K562 (cell line): Measurements from ENCODE around the gene KIF19. TPM values are rescaled to one million over a fixed set of nuclear protein-coding genes. Genes with fewer than 3 reads are reported as not detected.

Experiments
- ATAC-seq: fragments of 200-7000 bp; cut with Tn5 transposase; 3 replicates; pipeline ENCODE4 v1.9.1; 2020; ENCODE audit warnings: moderate library complexity
- BruUV-seq: library from RNA; stranded (reverse); fragments of 400-500 nt; replicated peaks from 2 replicates; lab custom pipeline; 2021; lab: Mats Ljungman, UMichigan
- CTCF ChIA-PET: fragments of 300-600 bp; formaldehyde crosslinking; extraction: SDS; loops from one replicate; lab custom pipeline; 2021; ENCODE audit warnings: low intra/inter-chr PET ratio; lab: Yijun Ruan, JAX
- POLR2A ChIA-PET: fragments of 300-600, 350-650 bp; sonication (Branson Sonifier 250); formaldehyde crosslinking; extraction: SDS; loops from one replicate; lab custom pipeline; 2021; ENCODE audit warnings: antibody characterized with exemption, inconsistent platforms; lab: Yijun Ruan, JAX
- DNase-seq, 4 experiments: peaks; one replicate each; pipeline versions ENCODE4 v3.0.0 to v3.0.0-alpha.2; 2011 to 2018; ENCODE audit warnings: low spot score in 3 of 4, mixed read lengths in 3 of 4; ENCODE audit errors: extremely low read depth in 1 of 4
- FAIRE-seq: peaks from 2 replicates; lab custom pipeline; 2011; peaks lifted over from hg19 to GRCh38; lab: Jason Lieb, UNC
- H2AFZ ChIP-seq: 2 replicates; pipeline ENCODE4 v1.6.0; 2011; ENCODE audit warnings: low read depth, low read length, control low read depth, inconsistent platforms
- H3K27ac ChIP-seq: fragments of 200-600 bp; 3 replicates; pipeline ENCODE4 v1.8.0; 2011; ENCODE audit warnings: low read depth, mild to moderate bottlenecking, control low read depth, inconsistent platforms, low read length, moderate library complexity, mixed read lengths; ENCODE audit errors: extremely low read depth
- H3K27me3 ChIP-seq, 2 experiments: fragments of 300-600 bp in 1 of 2; 2 replicates in 1 of 2; 3 replicates in 1 of 2; pipeline versions ENCODE4 v1.6.0 to v1.8.0; 2011; ENCODE audit warnings: inconsistent platforms in 2 of 2, low read length in 2 of 2, mild to moderate bottlenecking in 1 of 2, mixed read lengths in 1 of 2, moderate library complexity in 1 of 2; ENCODE audit not compliant: control insufficient read depth in 2 of 2, insufficient read depth in 2 of 2
- H3K36me3 ChIP-seq: fragments of 300-600 bp; 3 replicates; pipeline ENCODE4 v1.8.0; 2011; ENCODE audit warnings: mild to moderate bottlenecking, low read length, inconsistent platforms; ENCODE audit not compliant: control insufficient read depth, insufficient read depth
- H3K4me1 ChIP-seq, 2 experiments: fragments of 200-600 bp in 1 of 2; replicated peaks in 1 of 2; 2 replicates in 1 of 2; 3 replicates in 1 of 2; pipeline versions ENCODE4 v1.5.1 to v1.8.0; 2011; ENCODE audit warnings: inconsistent platforms in 2 of 2, low read length in 2 of 2, mild to moderate bottlenecking in 1 of 2, mixed read lengths in 1 of 2, moderate library complexity in 1 of 2; ENCODE audit not compliant: control insufficient read depth in 2 of 2, insufficient read depth in 2 of 2
- H3K4me2 ChIP-seq: 2 replicates; pipeline ENCODE4 v1.6.1; 2011; ENCODE audit warnings: low read length, control low read depth, inconsistent platforms, mixed read lengths; ENCODE audit not compliant: insufficient read depth
- H3K4me3 ChIP-seq: fragments of 200-600 bp; sonication (generic), shearing (Covaris generic); 2 replicates; pipeline ENCODE4 v1.5.1; 2016; ENCODE audit warnings: control low read depth, inconsistent platforms
- H3K79me2 ChIP-seq: fragments of 200-600 bp; 3 replicates; pipeline ENCODE4 v1.8.0; 2011; ENCODE audit warnings: low read length, inconsistent platforms; ENCODE audit not compliant: control insufficient read depth, insufficient read depth
- H3K9ac ChIP-seq, 2 experiments: 2 replicates each; pipeline versions ENCODE4 v1.6.0 to v1.6.1; 2011; ENCODE audit warnings: low read depth in 2 of 2, low read length in 2 of 2, control low read depth in 1 of 2, inconsistent platforms in 1 of 2, mild to moderate bottlenecking in 1 of 2, mixed read lengths in 1 of 2; ENCODE audit not compliant: insufficient read depth in 1 of 2
- H3K9me1 ChIP-seq: one replicate; pipeline ENCODE4 v1.6.0; 2011; ENCODE audit warnings: inconsistent platforms, mild to moderate bottlenecking, low read length, moderate library complexity; ENCODE audit not compliant: control insufficient read depth, insufficient read depth
- H3K9me3 ChIP-seq: replicated peaks from 2 replicates; pipeline ENCODE4 v1.5.1; 2011; ENCODE audit warnings: low read depth, low read length, inconsistent platforms; ENCODE audit not compliant: control insufficient read depth, insufficient read depth
- H4K20me1 ChIP-seq: replicated peaks from 2 replicates; pipeline ENCODE4 v1.6.1; 2011; ENCODE audit warnings: low read length, inconsistent platforms, mixed read lengths; ENCODE audit not compliant: control insufficient read depth, insufficient read depth
- BCL6 ChIP-seq: fragments of 250-450 bp; sonication (Bioruptor Pico); IDR thresholded peaks from 2 replicates; pipeline ENCODE4 v1.4.0; 2020
- CBFA2T3 ChIP-seq: fragments of 450-650 bp; IDR thresholded peaks from 2 replicates; pipeline ENCODE4 v1.6.1; 2017
- CBX3 ChIP-seq, 2 experiments: IDR thresholded peaks; 1 replicate in 1 of 2; 2 replicates in 1 of 2; pipeline ENCODE4 v1.6.1; 2012; ENCODE audit warnings: inconsistent platforms in 2 of 2, low read length in 2 of 2, borderline replicate concordance in 1 of 2, control low read depth in 1 of 2
- CHD2 ChIP-seq: IDR thresholded peaks from 2 replicates; pipeline ENCODE4 v1.6.1; 2011; ENCODE audit warnings: low read depth, low read length
- FOS ChIP-seq: IDR thresholded peaks from 3 replicates; pipeline ENCODE4 v1.6.1; 2011; ENCODE audit not compliant: insufficient read length; ENCODE audit errors: extremely low read depth
- HEY1 ChIP-seq: fragments of 250-450 bp; sonication (Bioruptor Pico); IDR thresholded peaks from 2 replicates; pipeline ENCODE4 v1.5.0; 2020; ENCODE audit warnings: mild to moderate bottlenecking, moderate library complexity, borderline replicate concordance
- KAT2B ChIP-seq: IDR thresholded peaks from one replicate; pipeline ENCODE4 v1.6.1; 2012; ENCODE audit warnings: low read depth, mild to moderate bottlenecking, control low read depth, inconsistent platforms, low read length, moderate library complexity
- MLLT1 ChIP-seq, 2 experiments: fragments of 450-650 bp; IDR thresholded peaks; 2 replicates each; pipeline ENCODE4 v1.6.1; 2016
- MYC ChIP-seq, 2 experiments: fragments of 250-450 bp in 1 of 2; sonication (Bioruptor Pico) in 1 of 2; IDR thresholded peaks; 2 replicates each; pipeline versions ENCODE4 v1.5.1 to v1.6.1; 2012 to 2021; ENCODE audit warnings: low read depth in 2 of 2, borderline replicate concordance in 1 of 2, improper control_type of control experiment in 1 of 2, low read length in 1 of 2, mild to moderate bottlenecking in 1 of 2, moderate library complexity in 1 of 2
- NR0B1 ChIP-seq: fragments of 450-650 bp; IDR thresholded peaks from one replicate; pipeline ENCODE4 v1.6.1; 2018; ENCODE audit warnings: mild to moderate bottlenecking, moderate library complexity; ENCODE audit not compliant: partially characterized antibody
- PCBP1 ChIP-seq: fragments of 200-400 bp; formaldehyde crosslinking; IDR thresholded peaks from 2 replicates; pipeline ENCODE4 v1.6.1; 2018; ENCODE audit warnings: mild to moderate bottlenecking, low read depth, low read length; ENCODE audit not compliant: poor library complexity, severe bottlenecking
- POLR3G ChIP-seq: IDR thresholded peaks from 2 replicates; pipeline ENCODE4 v1.6.1; 2011; ENCODE audit not compliant: insufficient read length, insufficient replicate concordance; ENCODE audit errors: extremely low read depth
- RBM39 ChIP-seq: fragments of 200-400 bp; formaldehyde crosslinking; optimal IDR thresholded peaks from 2 replicates; pipeline ENCODE3; 2018; ENCODE audit warnings: low read depth, low read length
- TARDBP ChIP-seq: fragments of 450-650 bp; IDR thresholded peaks from 2 replicates; pipeline ENCODE4 v1.6.1; 2016
- ZC3H8 ChIP-seq: fragments of 450-650 bp; IDR thresholded peaks from 2 replicates; pipeline ENCODE4 v1.6.1; 2017
- ZFPM2 ChIP-seq: fragments of 250-450 bp; sonication (Bioruptor Pico); IDR thresholded peaks from 2 replicates; pipeline ENCODE4 v1.5.1; 2022; ENCODE audit warnings: mild to moderate bottlenecking
- ZNF79 ChIP-seq: fragments of 250-450 bp; sonication (Bioruptor Pico); IDR thresholded peaks from 2 replicates; pipeline ENCODE4 v1.4.0; 2020; ENCODE audit warnings: low read depth, mild to moderate bottlenecking, moderate library complexity
- WGBS: fragments of 100-300 bp; shearing (Covaris generic); methylation state at CpG from one replicate; pipeline ENCODE4 v1.1.6; 2016; ENCODE audit warnings: low coverage, mixed read lengths; ENCODE audit not compliant: insufficient coverage; ENCODE audit errors: missing lambda C conversion rate; 5-methylcytosine and 5-hydroxymethylcytosine counted together
- in situ Hi-C: fragments of 300-500 bp; cut with MboI; formaldehyde crosslinking; loops from 4 replicates; pipeline ENCODE4 v1.15.0; 2018; ENCODE audit warnings: inconsistent platforms, mixed read lengths
- intact Hi-C: fragments of 100-400 bp; cut with micrococcal nuclease; formaldehyde crosslinking; loops from 2 replicates; pipeline ENCODE4 v1.14.2; 2022
- polyA plus RNA-seq, 8 experiments: library from polyadenylated mRNA; depleted of rRNA in 4 of 8; stranded (reverse) in 5 of 8; unstranded in 3 of 8; fragments of >200 nt; fragmentation: Nextera tagmentation in 2 of 8; fragmentation: Illumina TruSeq in 1 of 8; extraction: Ambion mirVana in 2 of 8; extraction: Trizol in 1 of 8; gene quantifications; 2 replicates each; pipeline versions ENCODE4 v1.2.1 to v1.2.3, GENCODE V29; 2011 to 2014; ENCODE audit warnings: inconsistent platforms in 1 of 8, missing spikeins in 1 of 8
- total RNA-seq, 7 experiments: library from RNA; depleted of rRNA in 6 of 7; stranded (reverse); fragments of >200 nt in 6 of 7; fragmentation: Illumina TruSeq in 2 of 7; extraction: Trizol in 2 of 7; gene quantifications; 2 replicates each; pipeline versions ENCODE4 v1.2.1 to v1.2.3, GENCODE V29; 2011 to 2021; ENCODE audit warnings: low replicate concordance in 1 of 7
- TF ChIP-seq, protein P1 (sequence below): fragments of 250-450 bp; sonication (Bioruptor Pico); IDR thresholded peaks from 2 replicates; pipeline ENCODE4 v1.4.0; 2020

The KIF19 gene
- total and polyA plus RNA-seq, 9 of the 15 experiments (the other 6 are each of a cell fraction or from before 2014, with no cell fraction given), result 0.10 TPM; not detected in 8

- H3K9me3 ChIP-seq, result no peaks in the 10 kb centered on the region
- ATAC-seq (no peak), DNase-seq (no peak), FAIRE-seq (no peak)
- H3K4me1 ChIP-seq, result peaks cover 0 to 22% of the 10 kb centered on the region in 2 experiments; a peak in 1 of 5 replicates
- POLR2A ChIA-PET, result no interaction called here
- WGBS, result 8% methylated on average over 9 of the region's 9 CpGs
- peaks cover 9% of the 10 kb centered on the region for H4K20me1 ChIP-seq
- H3K9me1 ChIP-seq, result no peaks in the 10 kb centered on the region
- no peak overlapping the region for H3K4me2 ChIP-seq
- BruUV-seq, result no TSS peak
- no peak overlapping the region for H3K27ac ChIP-seq
- H3K9ac ChIP-seq, result no peak overlapping the region
- H3K79me2 ChIP-seq, result no peaks in the 10 kb centered on the region
- H3K4me3 ChIP-seq, result no peak overlapping the region
- H3K36me3 ChIP-seq, result no peaks in the 10 kb centered on the region
- CTCF ChIA-PET, result no interaction called here
- H2AFZ ChIP-seq, result no peak overlapping the region
- in situ Hi-C loops, result loop anchor here (10.0 kb wide), 1 partner anchor 222 kb away; the partner anchor contains the start of gene CD300LD
- intact Hi-C loops, result no loop called here
- peaks cover 30 to 63% of the 10 kb centered on the region in 2 experiments for H3K27me3 ChIP-seq
- TF ChIP-seq FOS (no peak), BCL6 (CRISPR knock-in tag) (no peak), MYC (IDR thresholded peaks at IDR 0.05; ENCODE audit: low read depth, low read length) (no peak), MYC (CRISPR knock-in tag; IDR thresholded peaks at IDR 0.05; ENCODE audit: borderline replicate concordance, low read depth) (no peak), TARDBP (no peak), CBFA2T3 (no peak), HEY1 (CRISPR knock-in tag) (no peak), ZNF79 (CRISPR knock-in tag) (no peak), ZC3H8 (no peak), CHD2 (no peak), PCBP1 (no peak), NR0B1 (no peak), RBM39 (no peak), ZFPM2 (CRISPR knock-in tag) (no peak), CBX3 (IDR thresholded peaks at IDR 0.05; ENCODE audit: borderline replicate concordance in 1 of 2, low read length in 2 of 2) (no peak), KAT2B (no peak), POLR3G (no peak), MLLT1 (IDR thresholded peaks at IDR 0.05) (no peak)
- TF ChIP-seq, protein P1, sequence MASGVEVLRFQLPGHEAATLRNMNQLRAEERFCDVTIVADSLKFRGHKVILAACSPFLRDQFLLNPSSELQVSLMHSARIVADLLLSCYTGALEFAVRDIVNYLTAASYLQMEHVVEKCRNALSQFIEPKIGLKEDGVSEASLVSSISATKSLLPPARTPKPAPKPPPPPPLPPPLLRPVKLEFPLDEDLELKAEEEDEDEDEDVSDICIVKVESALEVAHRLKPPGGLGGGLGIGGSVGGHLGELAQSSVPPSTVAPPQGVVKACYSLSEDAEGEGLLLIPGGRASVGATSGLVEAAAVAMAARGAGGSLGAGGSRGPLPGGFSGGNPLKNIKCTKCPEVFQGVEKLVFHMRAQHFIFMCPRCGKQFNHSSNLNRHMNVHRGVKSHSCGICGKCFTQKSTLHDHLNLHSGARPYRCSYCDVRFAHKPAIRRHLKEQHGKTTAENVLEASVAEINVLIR (CRISPR knock-in tag), result no peak
These were observed 46.4 kb downstream of the KIF19 start for GRCh38 chr17:74372426-74372825.
